BE2C (cell line): Measurements from ENCODE around the gene HEMGN.

Experiments
- DNase-seq: peaks from one replicate; pipeline ENCODE4 v3.0.0-alpha.2; 2020
- H3K27me3 ChIP-seq: fragments of 250-450 bp; sonication (Bioruptor Pico); 2 replicates; pipeline ENCODE4 v1.5.1; 2020; ENCODE audit warnings: mild to moderate bottlenecking
- H3K36me3 ChIP-seq: fragments of 250-450 bp; sonication (Bioruptor Pico); 2 replicates; pipeline ENCODE4 v1.5.1; 2020; ENCODE audit warnings: mild to moderate bottlenecking
- H3K4me1 ChIP-seq: fragments of 250-450 bp; sonication (Bioruptor Pico); 2 replicates; pipeline ENCODE4 v1.5.1; 2020
- H3K4me3 ChIP-seq: 2 replicates; pipeline ENCODE4 v1.5.1; 2011; ENCODE audit warnings: low read depth, low read length
- H3K9me3 ChIP-seq: fragments of 250-450 bp; sonication (Bioruptor Pico); 2 replicates; pipeline ENCODE4 v1.5.1; 2020
- TF ChIP-seq, protein P1 (sequence below): IDR thresholded peaks from 2 replicates; pipeline ENCODE4 v1.5.1; 2012; ENCODE audit warnings: mild to moderate bottlenecking, low read depth, low read length

The HEMGN gene

DNA sequence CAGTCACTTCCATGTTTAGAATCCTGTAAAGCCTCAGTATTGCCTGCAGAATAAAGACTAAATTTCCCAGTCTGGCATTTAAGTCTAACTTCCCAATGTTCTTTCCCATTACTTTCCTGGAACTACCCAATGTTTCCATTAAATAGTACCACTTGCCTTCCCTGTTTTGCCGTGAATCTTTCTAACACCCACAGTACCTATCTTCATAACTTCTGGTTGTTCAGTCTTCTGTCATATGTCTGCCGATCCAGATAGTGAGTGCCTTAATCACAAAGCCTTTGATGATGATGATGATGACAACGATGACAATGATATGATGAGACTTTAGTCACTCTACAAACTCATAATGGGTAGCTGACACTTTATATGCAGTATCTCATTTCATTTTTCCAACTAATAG is 6.6 kb upstream of the HEMGN start:
- peaks cover 46% of the 10 kb centered on the region for H3K27me3 ChIP-seq

DNA sequence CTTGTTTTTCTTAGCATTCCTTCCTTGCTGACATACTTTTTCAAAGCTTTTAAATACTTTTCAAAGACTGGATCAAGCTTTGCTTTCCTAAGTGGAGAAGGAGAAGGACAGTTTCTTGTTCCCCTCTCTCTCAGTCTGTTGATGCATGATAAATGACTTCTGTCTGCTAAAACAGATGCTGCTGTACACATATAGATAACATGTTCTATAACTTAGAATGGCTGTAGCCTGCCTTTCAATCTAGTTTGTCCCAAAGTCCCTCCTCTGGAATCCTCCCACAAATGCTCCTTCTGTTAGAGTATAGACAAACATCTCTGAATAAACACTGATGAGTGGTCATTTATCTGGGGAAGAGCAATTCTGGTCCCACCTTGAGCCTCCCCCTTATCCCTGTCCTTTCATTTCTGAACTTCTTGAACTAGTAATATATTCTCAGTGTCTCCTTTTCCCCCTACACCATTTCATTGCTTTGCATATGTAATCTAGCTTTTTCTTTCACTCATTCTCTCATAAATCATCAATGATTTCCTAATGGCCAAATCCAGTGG is 5.4 kb upstream of the HEMGN start:
- Histone ChIP-seq H3K4me3 (no peak overlapping the region), H3K9me3 (no peaks in the 10 kb centered on the region), H3K36me3 (no peaks in the 10 kb centered on the region), H3K27me3 (peaks cover 46% of the 10 kb centered on the region), H3K4me1 (no peaks in the 10 kb centered on the region)
- TF ChIP-seq, protein P1, sequence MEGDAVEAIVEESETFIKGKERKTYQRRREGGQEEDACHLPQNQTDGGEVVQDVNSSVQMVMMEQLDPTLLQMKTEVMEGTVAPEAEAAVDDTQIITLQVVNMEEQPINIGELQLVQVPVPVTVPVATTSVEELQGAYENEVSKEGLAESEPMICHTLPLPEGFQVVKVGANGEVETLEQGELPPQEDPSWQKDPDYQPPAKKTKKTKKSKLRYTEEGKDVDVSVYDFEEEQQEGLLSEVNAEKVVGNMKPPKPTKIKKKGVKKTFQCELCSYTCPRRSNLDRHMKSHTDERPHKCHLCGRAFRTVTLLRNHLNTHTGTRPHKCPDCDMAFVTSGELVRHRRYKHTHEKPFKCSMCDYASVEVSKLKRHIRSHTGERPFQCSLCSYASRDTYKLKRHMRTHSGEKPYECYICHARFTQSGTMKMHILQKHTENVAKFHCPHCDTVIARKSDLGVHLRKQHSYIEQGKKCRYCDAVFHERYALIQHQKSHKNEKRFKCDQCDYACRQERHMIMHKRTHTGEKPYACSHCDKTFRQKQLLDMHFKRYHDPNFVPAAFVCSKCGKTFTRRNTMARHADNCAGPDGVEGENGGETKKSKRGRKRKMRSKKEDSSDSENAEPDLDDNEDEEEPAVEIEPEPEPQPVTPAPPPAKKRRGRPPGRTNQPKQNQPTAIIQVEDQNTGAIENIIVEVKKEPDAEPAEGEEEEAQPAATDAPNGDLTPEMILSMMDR, result no peak
- no peak for DNase-seq

More for the DNA sequence above, 6.6 kb upstream of the HEMGN start:
- TF ChIP-seq, protein P1, result no peak
- Histone ChIP-seq H3K4me3 (no peak overlapping the region), H3K4me1 (no peaks in the 10 kb centered on the region), H3K36me3 (no peaks in the 10 kb centered on the region), H3K9me3 (no peaks in the 10 kb centered on the region)
- no peak for DNase-seq

DNA sequence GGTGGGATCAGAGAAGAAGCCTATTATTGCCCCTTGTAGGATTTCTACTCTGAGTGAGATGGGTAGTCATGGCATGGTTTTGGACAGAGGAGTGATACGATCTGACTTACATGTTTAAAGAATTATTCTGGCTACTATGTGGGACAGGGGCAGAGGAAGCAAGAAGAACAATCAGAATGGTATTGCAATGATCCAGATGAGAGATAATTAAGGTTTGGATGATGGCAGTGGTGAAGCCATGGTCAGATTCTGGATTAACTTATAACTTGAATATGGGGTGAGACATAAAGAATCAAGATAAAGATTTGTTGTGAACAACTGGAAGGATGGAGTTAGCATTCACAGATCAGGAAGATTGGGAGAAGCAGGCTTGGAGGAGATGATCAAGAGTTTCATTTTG is 3.4 kb upstream of the HEMGN start:
- no peak for DNase-seq
- H3K4me3 ChIP-seq, result no peak overlapping the region
- no peaks in the 10 kb centered on the region for H3K36me3 ChIP-seq
- H3K4me1 ChIP-seq, result no peaks in the 10 kb centered on the region
- TF ChIP-seq, protein P1, result no peak
- H3K27me3 ChIP-seq, result peaks cover 61% of the 10 kb centered on the region
- no peaks in the 10 kb centered on the region for H3K9me3 ChIP-seq

DNA sequence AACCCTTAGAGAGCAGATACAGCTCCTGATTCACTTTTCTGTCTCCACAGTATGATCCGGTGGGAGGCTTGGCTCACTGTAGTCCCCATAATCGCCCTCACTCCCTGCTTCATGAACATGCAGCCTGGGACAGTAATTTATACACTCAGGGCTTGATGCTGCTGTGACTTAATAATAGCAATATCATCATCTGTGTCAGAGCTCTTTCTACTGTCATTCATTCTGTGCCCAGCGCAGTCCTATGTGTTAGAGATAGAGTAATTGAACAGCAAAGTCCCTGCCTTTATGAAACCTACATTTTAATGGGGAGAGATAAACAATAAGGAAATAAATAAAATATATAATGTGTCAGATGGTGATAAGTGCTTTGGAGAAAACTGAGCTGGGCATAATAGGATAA is 2.8 kb upstream of the HEMGN start:
- TF ChIP-seq, protein P1, result no peak
- no peaks in the 10 kb centered on the region for H3K4me1 ChIP-seq
- H3K4me3 ChIP-seq, result no peak overlapping the region
- H3K36me3 ChIP-seq, result no peaks in the 10 kb centered on the region
- no peaks in the 10 kb centered on the region for H3K9me3 ChIP-seq
- DNase-seq, result no peak
- peaks cover 66% of the 10 kb centered on the region for H3K27me3 ChIP-seq

DNA sequence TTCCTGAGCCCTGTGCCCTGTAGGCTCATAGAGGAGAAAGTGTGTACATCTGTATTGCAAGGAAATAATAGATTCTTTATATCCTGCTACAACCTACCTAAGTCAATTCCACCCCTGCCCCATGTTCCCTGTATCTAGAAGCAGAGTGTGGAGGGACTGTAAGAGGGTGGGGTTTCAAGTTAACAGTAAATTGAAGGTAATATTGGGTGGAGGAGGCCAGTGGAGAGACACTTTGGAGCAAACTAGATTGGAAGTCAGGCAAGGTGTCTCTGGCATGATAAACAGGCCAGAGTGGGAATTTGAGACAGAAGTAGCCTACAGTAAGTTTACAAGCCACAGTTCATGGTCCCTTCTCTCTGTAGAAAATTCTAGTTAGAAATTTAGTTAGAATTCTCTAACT is 2.3 kb upstream of the HEMGN start:
- no peaks in the 10 kb centered on the region for H3K36me3 ChIP-seq
- TF ChIP-seq, protein P1, result no peak
- H3K9me3 ChIP-seq, result no peaks in the 10 kb centered on the region
- no peaks in the 10 kb centered on the region for H3K4me1 ChIP-seq
- no peak for DNase-seq
- peaks cover 72% of the 10 kb centered on the region for H3K27me3 ChIP-seq
- no peak overlapping the region for H3K4me3 ChIP-seq

DNA sequence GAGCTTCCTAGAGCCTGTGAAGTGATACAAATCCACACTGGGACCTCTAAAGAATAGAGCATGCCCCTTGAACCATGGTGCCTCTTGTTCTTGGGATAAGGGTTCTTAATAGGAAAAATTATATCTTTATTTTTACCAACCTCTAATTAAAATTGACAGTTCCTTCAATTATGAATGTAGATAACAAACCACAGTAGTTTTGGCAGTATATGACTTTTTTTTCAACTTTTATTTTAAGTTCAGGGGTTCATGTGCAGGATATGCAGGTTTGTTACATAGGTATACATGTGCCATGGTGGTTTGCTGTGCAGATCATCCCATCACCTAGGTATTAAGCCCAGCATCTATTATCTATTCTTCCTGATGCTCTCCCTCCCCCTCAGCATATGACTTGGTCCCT is 974 bp downstream of the HEMGN start:
- Histone ChIP-seq H3K4me3 (no peak overlapping the region), H3K36me3 (no peaks in the 10 kb centered on the region), H3K9me3 (no peaks in the 10 kb centered on the region), H3K27me3 (peaks cover 78% of the 10 kb centered on the region), H3K4me1 (no peaks in the 10 kb centered on the region)
- DNase-seq, result no peak
- TF ChIP-seq, protein P1, result no peak
